Measurements from ENCODE around the gene PRADC1. TPM values are rescaled to one million over a fixed set of nuclear protein-coding genes. Genes with fewer than 3 reads are reported as not detected.
A peak's percentile ranks its signal among the peaks of the same experiment; 100 is the strongest.

The PRADC1 gene
- total RNA-seq (2012; rRNA removed) = 15.0 and 28.2 TPM in 2 replicates

DNA sequence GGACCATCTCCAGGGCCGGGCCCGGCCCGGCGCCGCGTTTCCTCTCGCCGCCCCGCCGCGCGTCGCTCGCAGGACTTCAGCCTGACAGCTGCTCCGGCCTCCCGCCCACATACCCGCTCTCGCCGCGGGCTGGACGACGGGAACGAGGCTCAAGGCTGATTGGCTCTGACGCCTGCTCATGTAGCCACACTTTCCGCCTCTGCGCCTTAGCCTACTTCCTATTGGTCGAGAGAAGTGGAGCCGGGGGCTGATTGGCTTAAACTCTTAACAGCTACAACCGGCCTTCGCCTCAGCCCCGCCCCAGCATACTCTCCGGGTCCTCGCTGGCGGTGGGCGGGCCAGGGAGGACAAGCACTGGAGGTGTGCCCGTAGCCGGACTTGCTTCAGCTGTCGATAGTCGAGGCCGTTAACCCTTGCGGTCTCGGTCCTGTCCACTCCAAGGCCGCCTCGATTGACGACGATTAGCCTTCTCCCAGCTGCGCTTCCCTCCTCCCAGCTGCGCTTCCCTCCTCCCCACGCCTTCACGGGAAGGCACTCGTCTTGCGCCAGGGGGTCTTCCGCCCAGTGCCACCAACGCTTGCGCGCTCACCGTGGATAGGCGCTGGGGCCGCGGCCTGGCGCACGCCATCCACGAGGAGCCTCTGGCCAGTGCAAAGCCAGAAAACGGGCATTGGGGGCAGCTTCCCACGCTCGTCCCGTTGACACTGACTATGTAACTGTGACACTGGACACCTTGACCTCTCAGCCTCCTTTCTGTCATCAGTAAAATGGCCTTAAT lies at the start of gene PRADC1:
PRADC1 (minus strand) TSS at position 86 of the 778 bp plus-strand sequence; CDS start at position 7, 79 bp downstream.
- H3K9me3 ChIP-seq (replicated peaks; ENCODE audit: low read length) = no peaks in the 10 kb centered on the region
- peak within 1 kb of the TSS; percentile 92 for H3K9ac ChIP-seq (ENCODE audit: low read depth, low read length)
- H3K4me2 ChIP-seq (ENCODE audit: low read length) = peak within 1 kb of the TSS; percentile 96
- H3K4me1 ChIP-seq (ENCODE audit: control insufficient read depth, insufficient read depth, low read length) = peaks cover 12% of the 10 kb centered on the region
- no peaks in the 10 kb centered on the region for H3K27me3 ChIP-seq (ENCODE audit: control insufficient read depth, insufficient read depth, low read length)
- H3K36me3 ChIP-seq (ENCODE audit: insufficient read depth, low read length) = peaks cover 10% of the 10 kb centered on the region
- H3K4me3 ChIP-seq (ENCODE audit: low read length) = peak within 1 kb of the TSS; percentile 89

DNA sequence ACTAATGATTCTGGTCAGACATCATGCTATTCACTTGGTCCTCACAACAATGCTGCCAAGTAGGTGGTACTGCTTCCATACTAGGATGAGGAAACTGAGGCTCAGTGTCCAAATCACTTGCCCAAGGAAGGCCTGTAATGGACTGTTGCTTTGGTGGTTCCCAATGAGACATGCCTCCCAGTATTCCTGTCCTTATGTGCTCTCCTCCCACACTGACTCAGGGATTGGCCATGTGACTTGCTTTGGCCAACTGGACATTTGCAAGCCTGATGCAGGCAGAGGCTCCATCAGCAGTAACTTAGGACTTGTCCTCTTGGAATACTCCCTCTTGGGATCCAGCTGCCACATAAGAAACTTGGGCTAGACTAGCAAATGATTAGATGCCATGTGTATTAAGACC lies 48.2 kb upstream of the PRADC1 start:
- no peaks in the 10 kb centered on the region for H3K36me3 ChIP-seq (ENCODE audit: insufficient read depth, low read length)
- no peak overlapping the region for H3K4me2 ChIP-seq (ENCODE audit: low read length)

GRCh38 chr2:73279852-73280251 lies 46.8 kb upstream of the PRADC1 start:
- H3K9me3 ChIP-seq (replicated peaks; ENCODE audit: low read length) = no peaks in the 10 kb centered on the region
- H3K4me2 ChIP-seq (ENCODE audit: low read length) = no peak overlapping the region
- no peak overlapping the region for H3K9ac ChIP-seq (ENCODE audit: low read depth, low read length)
- H3K36me3 ChIP-seq (ENCODE audit: insufficient read depth, low read length) = no peaks in the 10 kb centered on the region
- H3K27me3 ChIP-seq (ENCODE audit: control insufficient read depth, insufficient read depth, low read length) = peaks cover 15% of the 10 kb centered on the region
- H3K4me3 ChIP-seq (ENCODE audit: low read length) = no peak overlapping the region
- H3K4me1 ChIP-seq (ENCODE audit: control insufficient read depth, insufficient read depth, low read length) = peaks cover 5% of the 10 kb centered on the region

More for the DNA sequence above, 48.2 kb upstream of the PRADC1 start:
- Histone ChIP-seq H3K4me1 (ENCODE audit: control insufficient read depth, insufficient read depth, low read length) (peaks cover 7% of the 10 kb centered on the region), H3K27me3 (ENCODE audit: control insufficient read depth, insufficient read depth, low read length) (peaks cover 29% of the 10 kb centered on the region), H3K9ac (ENCODE audit: low read depth, low read length) (no peak overlapping the region), H3K4me3 (ENCODE audit: low read length) (no peak overlapping the region), H3K9me3 (replicated peaks; ENCODE audit: low read length) (no peaks in the 10 kb centered on the region)

DNA sequence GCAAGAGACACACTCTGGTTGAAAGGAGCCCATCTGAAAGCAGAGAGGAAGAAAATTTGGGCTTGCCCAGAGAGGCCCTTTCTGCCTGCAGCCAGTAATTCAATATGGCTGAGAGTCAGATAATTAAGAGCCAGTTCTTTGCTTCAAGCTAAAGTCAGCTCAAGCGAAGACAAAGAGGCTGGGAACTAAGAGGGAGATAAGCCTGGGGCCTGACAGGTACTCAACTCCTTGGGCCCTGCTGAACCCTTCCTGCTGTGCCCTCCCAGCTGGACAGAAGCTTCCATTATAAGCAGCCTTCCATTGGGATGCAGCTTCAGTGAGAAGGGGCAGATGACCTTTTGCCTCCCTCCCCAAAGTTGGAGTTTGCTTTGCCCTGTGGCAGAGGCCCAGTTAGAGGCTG lies 39.2 kb upstream of the PRADC1 start:
- H3K27me3 ChIP-seq (ENCODE audit: control insufficient read depth, insufficient read depth, low read length) = peaks cover 37% of the 10 kb centered on the region
- no peak overlapping the region for H3K4me3 ChIP-seq (ENCODE audit: low read length)
- H3K9ac ChIP-seq (ENCODE audit: low read depth, low read length) = no peak overlapping the region
- H3K36me3 ChIP-seq (ENCODE audit: insufficient read depth, low read length) = no peaks in the 10 kb centered on the region
- peaks cover 9% of the 10 kb centered on the region for H3K4me1 ChIP-seq (ENCODE audit: control insufficient read depth, insufficient read depth, low read length)
- H3K9me3 ChIP-seq (replicated peaks; ENCODE audit: low read length) = no peaks in the 10 kb centered on the region
- H3K4me2 ChIP-seq (ENCODE audit: low read length) = no peak overlapping the region

DNA sequence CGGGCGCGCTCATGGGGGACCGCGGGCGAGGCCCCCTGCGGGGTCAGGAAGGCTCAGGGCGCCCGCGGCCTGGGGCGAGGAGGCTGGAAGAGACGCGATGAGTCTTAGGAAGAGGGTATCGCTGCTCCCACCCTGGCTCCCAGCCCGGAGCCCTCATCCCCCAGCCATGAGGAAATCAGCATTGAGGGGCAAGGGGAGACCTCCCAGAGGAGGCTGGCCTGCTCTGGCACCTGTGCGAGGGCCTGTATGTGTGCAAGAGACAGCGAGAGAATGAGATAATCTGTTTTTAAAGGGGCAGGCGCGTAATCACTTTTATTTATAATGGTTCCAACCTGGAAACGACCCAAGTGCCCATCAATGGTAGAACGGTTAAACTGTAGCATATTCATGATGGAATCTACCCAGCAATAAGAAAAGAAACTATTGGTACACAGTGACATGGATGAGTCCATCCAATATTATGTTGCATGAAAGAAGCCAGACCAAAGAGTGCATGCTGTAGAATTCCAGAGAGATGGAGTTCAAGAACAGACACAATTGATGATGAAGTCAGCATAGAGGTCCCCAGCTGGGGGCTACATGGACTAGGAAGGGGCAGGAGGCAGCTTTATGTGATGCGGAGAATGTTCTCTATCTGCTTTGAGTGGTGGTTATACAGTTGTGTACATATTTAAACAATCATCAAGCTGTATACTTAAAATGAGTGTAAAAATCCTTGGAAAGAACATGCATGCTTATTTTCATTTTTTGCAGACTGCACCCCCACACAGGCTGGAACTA lies 36.8 kb upstream of the PRADC1 start:
- H3K9ac ChIP-seq (ENCODE audit: low read depth, low read length) = no peak overlapping the region
- H3K9me3 ChIP-seq (replicated peaks; ENCODE audit: low read length) = no peaks in the 10 kb centered on the region
- peaks cover 42% of the 10 kb centered on the region for H3K27me3 ChIP-seq (ENCODE audit: control insufficient read depth, insufficient read depth, low read length)
- H3K4me1 ChIP-seq (ENCODE audit: control insufficient read depth, insufficient read depth, low read length) = peaks cover 18% of the 10 kb centered on the region
- no peaks in the 10 kb centered on the region for H3K36me3 ChIP-seq (ENCODE audit: insufficient read depth, low read length)
- no peak overlapping the region for H3K4me3 ChIP-seq (ENCODE audit: low read length)
- peak overlapping the region; percentile 74 for H3K4me2 ChIP-seq (ENCODE audit: low read length)

DNA sequence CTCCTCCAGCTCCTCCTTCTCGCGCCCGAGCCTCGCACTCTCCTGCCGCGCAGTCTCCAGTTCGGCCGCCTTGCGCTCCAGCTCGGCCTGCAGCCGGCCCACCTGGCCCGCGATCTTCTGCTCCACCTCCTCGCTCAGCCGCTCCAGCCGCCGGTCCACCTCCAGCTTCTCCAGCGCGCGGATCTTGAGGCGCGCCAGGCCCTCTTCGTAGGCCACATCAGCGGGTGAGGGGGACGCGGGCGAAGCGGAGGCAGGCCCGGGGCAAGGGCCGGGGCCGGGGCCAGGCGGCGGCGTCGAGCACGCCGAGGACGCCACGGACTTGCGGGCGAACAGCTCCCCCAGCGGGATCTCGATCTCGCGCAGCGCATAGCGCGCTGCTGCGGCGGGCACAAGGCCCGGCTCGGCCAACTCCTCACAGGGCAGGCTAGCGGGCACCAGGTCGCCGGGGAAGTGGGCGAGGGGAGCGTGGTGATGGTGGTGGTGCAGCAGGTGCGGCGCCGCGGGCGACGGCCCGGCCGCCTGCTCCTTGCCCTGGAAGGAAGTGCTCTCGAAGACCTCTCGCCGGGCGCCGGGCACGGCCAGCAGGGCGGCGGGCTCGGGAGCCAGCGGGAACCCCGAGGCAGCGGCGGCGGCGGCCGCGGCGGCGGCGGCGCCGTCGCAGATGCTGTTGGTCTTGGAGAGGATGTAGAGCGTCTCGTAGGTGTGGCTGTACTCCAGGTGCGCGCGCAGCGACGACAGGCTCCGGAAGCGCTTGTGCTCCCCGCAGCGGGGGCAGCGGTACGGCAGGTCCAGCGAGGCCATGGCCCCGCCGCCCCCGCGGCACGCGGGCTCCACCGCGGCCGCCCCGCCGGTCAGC lies 36.0 kb upstream of the PRADC1 start:
- peak overlapping the region; percentile 74 for H3K4me2 ChIP-seq (ENCODE audit: low read length)
- H3K27me3 ChIP-seq (ENCODE audit: control insufficient read depth, insufficient read depth, low read length) = peaks cover 42% of the 10 kb centered on the region
- no peaks in the 10 kb centered on the region for H3K9me3 ChIP-seq (replicated peaks; ENCODE audit: low read length)
- H3K4me1 ChIP-seq (ENCODE audit: control insufficient read depth, insufficient read depth, low read length) = peaks cover 18% of the 10 kb centered on the region
- peak overlapping the region; percentile 43 for H3K4me3 ChIP-seq (ENCODE audit: low read length)
- no peaks in the 10 kb centered on the region for H3K36me3 ChIP-seq (ENCODE audit: insufficient read depth, low read length)
- no peak overlapping the region for H3K9ac ChIP-seq (ENCODE audit: low read depth, low read length)

- no peaks in the 10 kb centered on the region for H3K36me3 ChIP-seq (ENCODE audit: insufficient read depth, low read length)
- peaks cover 18% of the 10 kb centered on the region for H3K4me1 ChIP-seq (ENCODE audit: control insufficient read depth, insufficient read depth, low read length)
- H3K4me2 ChIP-seq (ENCODE audit: low read length) = peak overlapping the region; percentile 74
- H3K9ac ChIP-seq (ENCODE audit: low read depth, low read length) = no peak overlapping the region
- H3K4me3 ChIP-seq (ENCODE audit: low read length) = peak overlapping the region; percentile 3
- H3K27me3 ChIP-seq (ENCODE audit: control insufficient read depth, insufficient read depth, low read length) = peaks cover 42% of the 10 kb centered on the region
- no peaks in the 10 kb centered on the region for H3K9me3 ChIP-seq (replicated peaks; ENCODE audit: low read length)
Measured at GRCh38 chr2:73268366-73268829, 35.4 kb upstream of the PRADC1 start.

DNA sequence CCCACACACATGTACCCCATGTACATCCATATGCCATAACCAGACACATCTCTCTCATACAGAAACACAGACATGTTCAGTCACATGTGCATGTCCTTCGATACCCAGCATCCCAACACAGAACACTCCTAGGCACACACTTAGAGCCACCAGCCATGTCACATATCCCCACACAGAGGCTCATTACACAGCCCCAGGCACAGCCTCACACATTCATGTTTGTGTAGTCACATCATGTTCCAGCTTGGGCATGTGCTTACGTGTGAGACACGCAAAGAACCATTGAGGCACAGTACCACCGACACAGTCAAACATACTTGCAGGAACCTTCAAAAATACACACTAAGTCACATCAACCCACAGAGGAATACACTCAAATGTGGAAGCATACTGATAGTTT lies 34.0 kb upstream of the PRADC1 start:
- peak overlapping the region; percentile 49 for H3K4me2 ChIP-seq (ENCODE audit: low read length)
- peaks cover 42% of the 10 kb centered on the region for H3K27me3 ChIP-seq (ENCODE audit: control insufficient read depth, insufficient read depth, low read length)
- H3K36me3 ChIP-seq (ENCODE audit: insufficient read depth, low read length) = no peaks in the 10 kb centered on the region
- H3K4me3 ChIP-seq (ENCODE audit: low read length) = no peak overlapping the region
- peaks cover 18% of the 10 kb centered on the region for H3K4me1 ChIP-seq (ENCODE audit: control insufficient read depth, insufficient read depth, low read length)
- no peak overlapping the region for H3K9ac ChIP-seq (ENCODE audit: low read depth, low read length)
- no peaks in the 10 kb centered on the region for H3K9me3 ChIP-seq (replicated peaks; ENCODE audit: low read length)

GRCh38 chr2:73266061-73266901 lies 33.2 kb upstream of the PRADC1 start:
- H3K9ac ChIP-seq (ENCODE audit: low read depth, low read length) = no peak overlapping the region

GRCh38 chr2:73265298-73266060 lies 32.4 kb upstream of the PRADC1 start:
- no peak overlapping the region for H3K4me2 ChIP-seq (ENCODE audit: low read length)
- no peak overlapping the region for H3K9ac ChIP-seq (ENCODE audit: low read depth, low read length)
- peaks cover 18% of the 10 kb centered on the region for H3K4me1 ChIP-seq (ENCODE audit: control insufficient read depth, insufficient read depth, low read length)
- no peaks in the 10 kb centered on the region for H3K36me3 ChIP-seq (ENCODE audit: insufficient read depth, low read length)
- no peak overlapping the region for H3K4me3 ChIP-seq (ENCODE audit: low read length)
- H3K9me3 ChIP-seq (replicated peaks; ENCODE audit: low read length) = no peaks in the 10 kb centered on the region
- peaks cover 37% of the 10 kb centered on the region for H3K27me3 ChIP-seq (ENCODE audit: control insufficient read depth, insufficient read depth, low read length)

More at GRCh38 chr2:73266061-73266901, 33.2 kb upstream of the PRADC1 start:
- no peaks in the 10 kb centered on the region for H3K9me3 ChIP-seq (replicated peaks; ENCODE audit: low read length)
- peaks cover 18% of the 10 kb centered on the region for H3K4me1 ChIP-seq (ENCODE audit: control insufficient read depth, insufficient read depth, low read length)
- peak overlapping the region; percentile 49 for H3K4me2 ChIP-seq (ENCODE audit: low read length)
- no peaks in the 10 kb centered on the region for H3K36me3 ChIP-seq (ENCODE audit: insufficient read depth, low read length)
- H3K4me3 ChIP-seq (ENCODE audit: low read length) = no peak overlapping the region
- peaks cover 42% of the 10 kb centered on the region for H3K27me3 ChIP-seq (ENCODE audit: control insufficient read depth, insufficient read depth, low read length)
